GM21390 (cell line): ENCODE measurements around the gene FJX1.
"Not testable (repeated sequence)": the region's sequence is repeated elsewhere in the genome, so short reads cannot be mapped to it uniquely, and the experiment has no call there.

Experiments
- ATAC-seq: cut with Tn5 transposase; IDR thresholded peaks from one replicate; pipeline ENCODE4 v1.9.1; 2021; ENCODE audit not compliant: unreplicated experiment

Gene FJX1

DNA sequence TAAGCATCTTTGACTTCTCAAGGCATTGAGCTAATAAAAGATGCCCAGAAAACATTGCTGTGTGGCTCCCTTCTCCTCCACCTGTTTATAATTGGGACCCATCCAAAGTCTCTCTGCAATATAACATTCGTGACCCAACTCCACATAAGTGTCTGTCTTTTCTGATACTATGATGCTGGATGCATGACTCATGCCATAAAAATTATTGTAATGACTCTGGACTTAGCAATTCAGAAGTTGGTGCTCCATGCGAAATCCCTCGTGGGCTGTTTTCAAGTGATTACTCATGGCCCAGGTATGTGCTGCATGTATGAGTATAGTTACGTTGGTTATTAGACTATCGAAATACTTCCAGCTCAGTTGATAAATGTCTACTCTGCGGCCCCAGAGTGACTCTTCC, 11.7 kb downstream of the FJX1 start:
- no peak for ATAC-seq

DNA sequence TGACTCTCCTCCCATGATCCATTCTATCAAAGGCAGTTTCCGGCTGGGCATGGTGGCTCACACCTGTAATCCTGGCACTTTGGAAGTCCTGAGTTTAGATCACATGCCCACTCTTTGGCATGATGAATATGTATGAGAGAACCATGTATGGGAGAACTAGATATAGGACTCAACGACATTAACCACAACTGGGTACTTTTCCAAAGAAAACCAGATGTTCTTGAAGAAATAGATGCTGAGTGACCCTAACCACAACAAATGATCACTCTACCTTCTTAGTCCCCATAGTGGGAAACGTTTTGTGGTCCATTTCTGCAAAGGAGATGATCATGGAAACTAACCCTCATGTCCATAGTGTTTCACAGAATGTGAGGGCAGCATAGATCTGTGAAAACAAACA, 13.6 kb downstream of the FJX1 start:
- no peak for ATAC-seq

DNA sequence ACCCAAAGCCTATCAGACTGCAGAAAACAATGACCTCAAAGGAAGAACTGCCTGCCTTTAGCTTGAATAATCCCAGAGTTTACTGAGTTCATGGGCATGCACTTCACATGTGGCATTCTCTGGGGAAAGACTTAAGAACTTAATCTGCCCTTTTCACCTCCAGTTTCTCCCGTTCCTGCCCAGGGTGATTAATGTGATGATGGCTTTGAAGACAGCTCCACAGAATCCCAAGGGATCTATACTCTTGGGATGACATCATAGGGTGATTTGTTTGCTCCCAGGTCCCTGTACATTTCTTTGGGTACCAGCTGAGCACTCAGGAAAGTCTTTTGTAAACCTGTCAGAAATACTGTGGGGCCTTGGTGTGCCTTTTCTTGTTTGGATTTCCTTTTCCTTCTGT, 14.0 kb downstream of the FJX1 start:
- ATAC-seq, result no peak

DNA sequence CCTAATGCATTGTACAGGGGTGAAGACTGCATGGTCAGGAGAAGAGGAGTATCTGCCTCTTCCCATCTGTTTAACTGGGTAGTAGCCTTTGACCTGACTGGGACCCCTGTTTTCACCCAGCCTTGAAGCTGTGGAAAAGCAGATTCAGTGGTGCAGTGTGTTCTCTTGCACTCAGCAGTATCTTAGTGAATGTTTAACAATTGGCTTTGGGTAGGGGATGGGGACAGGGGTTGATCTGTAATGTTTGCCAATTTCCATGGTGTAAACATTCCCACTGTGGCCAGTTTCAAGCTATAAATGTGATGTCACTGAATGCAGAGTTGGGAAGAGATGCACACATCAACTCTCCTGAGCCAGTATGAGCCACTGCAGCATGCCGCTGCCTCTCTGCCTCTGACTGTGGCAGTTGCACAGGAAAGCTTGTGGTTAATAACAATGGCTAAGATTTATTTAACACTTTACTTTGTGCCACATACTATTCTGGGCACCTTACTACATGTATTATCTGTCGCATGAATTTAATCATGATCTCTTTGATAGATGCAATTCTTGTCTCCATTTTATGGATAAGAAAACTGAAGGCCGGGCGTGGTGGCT, 15.7 kb downstream of the FJX1 start:
- ATAC-seq, result no peak

DNA sequence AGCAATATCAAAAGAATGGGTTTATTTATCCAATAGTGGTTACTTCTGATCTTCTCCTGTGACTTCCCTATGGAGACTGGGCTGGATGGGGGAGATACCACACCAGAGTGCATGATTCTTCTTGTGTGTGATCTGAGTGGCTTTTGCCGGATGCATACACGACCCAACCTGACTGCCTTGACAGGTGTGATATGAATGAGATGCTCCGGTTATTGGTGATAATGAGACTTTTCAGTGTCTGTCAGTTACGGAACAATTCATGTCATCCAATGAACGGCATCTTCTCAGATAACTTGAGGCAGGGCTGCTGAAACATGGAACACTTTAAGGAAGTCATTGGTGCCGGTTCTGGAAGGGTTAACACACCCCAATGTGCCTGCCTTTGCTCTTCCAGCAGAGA, 17.7 kb downstream of the FJX1 start:
- no peak for ATAC-seq

DNA sequence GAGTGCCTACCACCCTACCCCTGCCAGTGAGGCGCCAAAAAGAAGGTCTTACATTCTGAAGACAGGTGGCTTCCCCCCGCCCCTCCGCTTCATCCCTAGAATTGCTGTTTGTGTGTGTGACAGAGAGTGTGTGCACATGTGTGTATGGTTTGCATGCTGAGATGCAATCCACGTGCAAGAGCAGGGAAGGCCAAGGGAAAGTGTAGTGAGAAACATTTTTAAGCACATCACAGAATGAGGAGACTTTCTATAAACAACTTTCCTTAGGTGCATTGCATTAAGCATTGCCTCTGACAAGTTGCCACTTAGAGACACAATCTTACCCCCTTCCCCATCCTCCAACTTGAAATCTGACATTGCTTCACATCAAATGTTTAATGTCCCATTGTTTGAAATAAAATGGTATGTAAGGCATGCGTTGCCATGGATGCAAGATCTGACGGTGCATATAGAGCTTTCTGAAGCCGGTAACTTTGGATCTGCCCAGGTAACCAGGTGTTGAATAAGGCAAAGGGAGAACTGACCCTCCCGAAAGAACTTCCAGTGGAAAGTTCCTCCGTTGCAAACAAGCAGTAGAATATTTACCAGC, 21.4 kb downstream of the FJX1 start:
- no peak for ATAC-seq

DNA sequence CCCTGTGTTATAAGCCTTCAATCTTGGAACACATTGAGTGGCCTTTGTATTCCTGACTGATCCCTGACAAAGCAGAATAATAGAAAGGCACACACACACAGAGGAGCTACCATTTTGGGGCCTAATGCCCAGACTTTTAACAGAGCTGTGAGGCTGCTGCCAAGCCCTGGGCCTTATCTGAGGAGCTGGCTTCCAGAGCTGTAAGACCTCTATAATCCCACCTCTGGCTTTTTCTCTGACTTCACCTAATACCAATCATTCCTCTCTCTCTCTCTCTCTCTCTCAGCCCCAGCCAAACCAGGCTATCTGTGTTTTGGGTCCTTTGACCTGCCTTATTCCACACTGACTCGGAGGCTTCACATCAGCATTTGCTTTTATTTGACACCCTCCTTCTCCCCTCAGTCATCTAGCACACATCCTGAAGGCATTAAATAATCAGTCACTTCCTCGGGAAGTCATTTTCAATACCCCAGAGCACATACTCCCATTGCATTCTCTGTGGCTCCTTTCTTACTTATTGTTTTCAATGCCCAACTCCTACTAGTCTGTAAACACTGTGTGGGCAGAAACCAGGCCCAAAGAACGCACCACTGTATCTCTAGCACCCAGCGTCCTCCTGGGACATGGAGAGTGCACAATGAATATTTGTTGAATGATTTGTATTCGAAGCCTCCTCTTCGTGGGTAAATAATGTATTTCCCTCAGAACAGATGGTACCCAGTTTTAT, 23.1 kb downstream of the FJX1 start:
- ATAC-seq, result no peak

DNA sequence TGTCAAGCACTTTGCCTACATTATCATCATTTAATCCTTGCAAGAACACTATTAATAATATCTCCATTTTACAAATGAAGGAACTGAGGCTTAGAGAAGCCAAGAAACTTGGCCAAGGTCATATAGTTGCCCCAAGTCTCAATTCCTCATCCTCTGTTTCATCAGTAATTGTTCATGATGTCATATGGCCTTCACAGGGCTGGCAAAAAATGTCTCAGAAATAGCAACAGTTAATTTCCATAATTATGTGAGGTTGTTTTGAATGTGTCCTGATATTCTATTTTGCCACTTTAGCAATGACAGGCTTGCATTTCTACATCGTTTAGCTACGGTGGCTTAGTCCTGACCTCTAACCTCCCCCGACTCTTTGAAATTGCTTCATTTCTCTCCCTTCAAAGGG, 23.7 kb downstream of the FJX1 start:
- no peak for ATAC-seq

DNA sequence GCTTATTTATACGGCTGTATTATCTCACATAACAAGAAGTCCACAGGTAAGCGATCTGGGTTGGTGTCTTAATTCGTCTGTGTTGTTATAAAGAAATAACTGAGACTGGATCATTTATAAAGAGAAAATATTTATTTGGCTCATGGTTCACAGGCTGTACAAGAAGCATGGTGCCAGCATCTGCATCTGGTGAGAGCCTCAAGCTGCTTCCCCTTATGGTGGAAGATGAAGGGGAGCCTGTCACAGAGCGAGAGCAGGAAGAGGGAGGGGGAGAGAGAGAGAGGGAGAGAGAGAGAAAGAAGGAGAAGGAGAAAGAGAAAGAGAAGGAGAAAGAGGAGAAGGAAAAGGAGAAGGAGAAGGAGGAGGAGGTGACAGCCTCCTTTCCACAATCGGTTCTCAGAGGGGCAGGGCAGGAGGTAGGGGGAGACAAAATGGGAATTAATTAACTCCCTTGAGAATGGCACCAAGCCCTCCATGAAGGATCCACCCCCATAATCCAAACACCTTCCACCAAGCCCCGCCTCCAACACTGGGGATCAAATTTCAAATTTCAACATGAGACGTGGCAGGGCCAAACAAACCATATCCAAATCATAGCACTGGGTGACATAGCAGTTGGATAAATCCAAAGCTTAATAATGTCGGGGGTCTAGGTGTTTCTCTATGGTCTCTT, 29.3 kb downstream of the FJX1 start:
- ATAC-seq, result no peak

DNA sequence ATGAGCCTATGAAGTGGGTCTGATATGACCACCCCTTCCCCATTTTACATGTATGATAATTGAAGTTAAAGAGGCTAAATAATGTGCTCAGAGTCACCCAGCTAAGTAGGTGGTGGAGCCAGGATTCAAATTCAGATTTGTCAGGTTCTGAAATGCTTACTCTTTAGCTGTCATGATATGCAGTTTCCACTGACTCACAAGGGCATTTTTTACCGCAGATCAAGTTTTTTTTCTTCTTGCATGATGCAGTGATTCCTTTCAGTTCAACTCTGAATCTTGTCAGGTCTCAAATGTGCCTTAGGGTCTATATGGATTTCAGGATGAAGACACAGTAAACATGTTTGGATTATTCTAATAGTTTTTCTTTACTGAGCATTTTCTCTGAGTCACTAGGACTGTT, 31.7 kb downstream of the FJX1 start:
- no peak for ATAC-seq

DNA sequence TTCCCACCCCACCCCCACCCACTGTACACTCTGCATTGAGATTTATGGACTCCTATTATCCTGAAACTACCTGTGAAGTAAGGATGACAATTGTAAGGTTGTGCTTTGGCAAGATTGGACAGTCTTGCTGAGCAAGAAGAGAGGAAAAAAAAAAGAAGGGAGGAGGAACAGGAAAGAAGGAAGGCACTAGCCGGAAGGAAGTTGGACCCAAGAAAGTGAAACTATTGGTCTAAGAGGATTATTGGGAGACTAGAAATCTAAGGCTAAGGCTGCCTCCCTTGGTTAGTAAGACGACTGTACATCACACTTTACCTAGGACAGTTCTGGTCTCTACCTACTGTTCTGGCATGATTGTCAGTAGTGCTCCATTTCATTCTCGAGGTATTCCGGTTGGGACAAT, 32.2 kb downstream of the FJX1 start:
- no peak for ATAC-seq

DNA sequence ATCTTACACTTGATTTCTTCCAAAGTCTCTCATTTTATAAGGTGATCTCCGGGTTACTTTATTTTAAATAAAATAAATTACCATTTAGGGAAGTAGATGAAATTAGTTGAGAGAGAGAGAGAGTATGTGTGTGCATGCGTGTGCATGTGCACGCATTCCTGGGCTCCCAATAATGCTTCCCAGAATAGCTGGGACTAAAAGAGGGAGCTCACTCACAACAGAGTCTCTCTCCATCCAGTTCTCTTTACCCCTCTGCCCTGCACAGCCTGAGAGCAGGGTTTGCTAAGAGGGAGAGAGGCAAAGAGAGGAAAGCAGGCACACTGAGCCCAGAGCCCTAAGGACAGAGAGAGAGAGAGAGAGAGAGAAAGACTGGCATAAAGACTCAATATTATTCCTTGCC, 33.0 kb downstream of the FJX1 start:
- no peak for ATAC-seq

DNA sequence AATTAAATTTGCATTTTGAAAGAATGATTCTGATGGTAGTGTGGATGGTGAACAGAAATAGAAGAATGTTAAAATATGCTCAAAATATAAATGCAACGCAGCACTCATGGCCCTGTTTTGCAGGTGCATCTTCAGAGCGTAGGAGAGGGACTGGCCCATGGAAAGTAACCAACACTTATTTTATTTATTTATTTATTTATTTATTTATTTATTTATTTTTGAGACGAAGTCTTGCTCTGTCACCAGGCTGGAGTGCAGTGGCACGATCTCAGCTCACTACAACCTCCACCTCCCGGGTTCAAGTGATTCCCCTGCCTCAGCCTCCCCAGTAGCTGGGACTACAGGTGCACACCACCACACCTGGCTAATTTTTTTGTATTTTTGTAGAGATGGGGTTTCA, 34.5 kb downstream of the FJX1 start:
- not testable (repeated sequence) for ATAC-seq

DNA sequence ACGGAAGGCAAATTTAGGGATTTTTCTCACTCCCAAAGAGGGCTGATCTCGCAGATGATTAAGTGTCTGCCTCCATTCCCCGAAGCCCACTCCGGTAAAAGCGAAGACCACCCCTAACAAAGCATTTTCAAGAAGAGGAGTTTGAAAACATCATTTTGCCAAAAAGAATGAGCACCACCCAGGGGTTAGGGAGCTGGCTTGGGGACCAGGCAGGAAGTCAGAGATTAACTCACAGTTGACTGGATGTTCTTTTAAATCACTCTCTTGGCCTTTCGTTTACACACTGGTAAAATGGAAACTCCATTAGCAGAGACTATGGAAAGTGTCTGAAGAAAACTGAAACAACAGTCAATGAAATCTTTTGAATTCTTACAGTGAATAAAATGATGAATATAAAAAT, 36.5 kb downstream of the FJX1 start:
- ATAC-seq, result no peak

DNA sequence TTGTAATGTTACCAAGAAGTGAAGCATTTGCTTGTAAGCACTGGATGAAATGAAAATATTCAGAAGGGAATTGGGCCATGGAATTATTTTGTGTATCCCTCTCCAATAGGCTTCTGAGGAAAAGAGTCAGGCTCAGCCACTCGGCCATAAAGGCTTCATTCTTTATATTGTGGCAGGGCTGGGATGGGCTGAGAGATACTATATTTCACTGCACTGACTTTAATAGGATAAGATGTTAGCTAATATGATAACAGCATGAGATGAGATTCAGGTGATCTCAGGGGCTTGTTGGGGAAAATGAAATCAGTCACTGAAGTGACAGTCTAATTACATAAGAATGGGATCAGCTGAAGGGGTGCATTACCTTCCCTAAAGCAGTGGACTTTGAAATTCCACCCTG, 37.0 kb downstream of the FJX1 start:
- ATAC-seq, result no peak

DNA sequence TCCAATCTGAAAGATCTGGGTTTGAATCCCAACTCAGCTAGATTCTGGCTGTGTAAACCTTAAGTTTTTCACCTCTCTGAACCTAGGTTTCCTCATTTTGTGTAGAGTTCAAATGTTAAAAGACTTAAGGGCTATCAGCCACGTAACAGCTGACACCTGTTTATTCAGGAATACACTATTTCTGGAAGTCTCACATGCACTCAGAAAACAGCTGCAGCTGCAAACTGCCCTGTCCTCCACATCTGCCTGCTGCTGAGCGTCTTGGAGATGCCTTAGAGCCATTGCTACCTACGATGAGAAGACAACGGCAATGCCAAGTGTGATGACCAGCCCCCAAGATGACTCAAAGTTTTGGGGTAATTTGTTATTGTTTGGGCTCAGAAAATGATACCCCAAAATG, 37.6 kb downstream of the FJX1 start:
- no peak for ATAC-seq

DNA sequence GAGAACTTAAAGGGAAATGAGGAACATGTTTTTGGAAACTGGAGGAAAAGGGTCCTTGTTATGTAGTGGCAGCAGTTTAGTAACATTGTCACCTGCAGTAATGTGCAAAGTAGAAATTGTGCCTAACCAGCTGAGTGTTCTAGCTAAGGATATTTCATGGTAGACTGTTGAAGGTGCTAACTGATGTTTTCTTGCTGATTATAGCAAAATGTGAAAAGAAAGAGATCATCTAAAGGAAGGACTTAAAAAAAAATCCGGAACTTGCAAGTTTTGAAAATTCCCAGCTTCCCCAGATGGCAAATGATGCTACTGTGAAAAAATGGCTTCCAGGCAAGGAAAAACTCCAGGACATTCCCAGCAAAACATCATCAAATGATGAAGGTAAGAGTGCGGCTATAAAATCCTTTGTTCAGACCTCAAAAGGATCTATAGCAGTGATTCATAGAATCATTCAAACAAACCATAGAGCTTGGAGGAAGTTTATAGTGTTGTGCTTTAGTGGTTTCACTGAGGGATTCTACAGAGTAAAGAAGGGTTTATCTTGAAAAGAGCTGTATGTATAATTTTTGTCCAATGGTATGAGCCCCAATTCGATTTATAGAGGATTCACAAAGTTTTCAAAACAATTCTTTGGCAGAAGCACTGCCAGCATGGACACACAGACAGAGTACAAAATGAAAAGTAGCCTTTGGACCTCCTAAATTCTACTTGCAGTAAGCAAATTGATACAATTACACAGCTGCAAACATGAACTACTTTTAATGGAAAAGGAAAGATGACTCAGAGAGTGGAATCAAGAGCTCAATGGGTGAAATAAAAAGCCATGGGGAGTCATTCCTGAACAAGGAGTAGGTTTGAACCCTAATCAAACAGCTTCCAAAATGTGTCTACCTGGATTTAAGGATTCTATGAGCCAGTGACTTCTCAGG, 40.0 kb downstream of the FJX1 start:
- ATAC-seq, result no peak

DNA sequence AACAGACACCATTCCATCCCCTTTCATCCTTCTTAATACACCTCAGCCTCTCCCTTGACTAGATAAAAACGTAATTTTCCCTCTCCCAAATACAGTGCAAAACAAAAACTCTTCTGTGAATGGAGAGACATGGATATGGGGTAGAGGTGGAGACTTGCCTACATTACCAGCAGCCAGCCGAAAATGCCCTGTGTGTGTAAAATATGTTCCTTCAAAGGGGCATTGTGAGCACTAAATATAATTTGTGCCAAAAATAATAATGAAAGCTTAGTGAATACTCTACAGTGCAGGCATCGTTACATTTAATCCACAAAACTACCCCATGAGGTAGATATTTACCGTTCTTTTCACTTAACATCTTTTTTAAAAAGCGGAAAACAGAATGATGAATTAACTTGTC, 43.3 kb downstream of the FJX1 start:
- ATAC-seq, result no peak

DNA sequence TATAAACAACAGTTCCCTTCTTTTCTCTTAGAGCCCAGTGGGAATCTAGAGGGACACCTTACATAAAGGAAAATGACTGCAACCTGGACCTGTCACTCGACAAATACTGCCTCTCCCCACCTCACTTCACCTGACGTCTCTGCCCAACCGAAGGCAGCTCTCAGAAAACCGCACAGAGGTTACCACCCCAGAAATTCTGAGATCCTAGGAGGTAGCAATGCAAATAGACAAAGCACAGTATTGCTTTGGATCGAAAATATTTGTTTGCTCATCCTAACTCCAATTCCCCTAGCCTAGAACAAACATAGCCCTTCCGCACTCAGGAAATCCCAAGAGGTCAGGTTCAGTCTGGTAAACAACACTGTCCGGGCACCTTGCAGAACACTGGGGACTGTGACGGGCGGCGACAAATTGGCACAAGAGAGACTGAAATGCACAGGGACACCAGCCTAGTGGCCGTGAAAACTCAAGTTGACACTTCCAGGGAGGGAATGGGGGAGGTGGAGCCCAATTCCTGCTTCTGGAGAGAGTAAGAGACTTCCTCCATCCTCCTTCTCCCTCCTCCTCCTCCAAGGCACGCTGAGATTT, 43.9 kb downstream of the FJX1 start:
- peak; percentile 40 for ATAC-seq

DNA sequence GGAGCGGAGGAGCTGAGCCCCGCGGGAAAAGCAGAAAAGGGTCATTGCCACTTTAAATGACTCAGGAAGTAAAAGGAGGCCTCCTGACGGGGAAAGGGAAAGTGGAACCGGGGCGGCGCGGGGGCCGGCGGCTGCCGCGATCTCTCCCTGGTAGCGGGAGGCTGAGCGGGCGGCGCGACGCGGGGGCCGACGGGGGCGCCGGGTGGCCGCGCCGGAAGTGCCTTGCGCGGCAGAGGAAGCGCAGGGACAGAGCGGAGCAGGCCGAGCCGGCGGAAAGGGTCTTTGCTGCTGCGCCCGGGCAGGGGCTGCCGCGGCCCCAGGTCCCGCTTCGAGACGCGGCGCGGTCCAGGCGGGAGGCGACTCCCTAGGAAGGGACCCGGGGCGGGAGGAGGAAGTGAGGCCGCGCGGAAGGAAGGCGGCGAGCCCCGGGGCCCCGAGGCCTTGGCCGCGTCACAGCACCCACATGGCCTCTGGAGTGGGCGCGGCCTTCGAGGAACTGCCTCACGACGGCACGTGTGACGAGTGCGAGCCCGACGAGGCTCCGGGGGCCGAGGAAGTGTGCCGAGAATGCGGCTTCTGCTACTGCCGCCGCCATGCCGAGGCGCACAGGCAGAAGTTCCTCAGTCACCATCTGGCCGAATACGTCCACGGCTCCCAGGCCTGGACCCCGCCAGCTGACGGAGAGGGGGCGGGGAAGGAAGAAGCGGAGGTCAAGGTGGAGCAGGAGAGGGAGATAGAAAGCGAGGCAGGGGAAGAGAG, 44.6 kb downstream of the FJX1 start, which contains the start of gene TRIM44:
Gene TRIM44 (plus strand): TSS at position 127 of the 759 bp plus-strand sequence. CDS start 337 bp downstream, at position 464.
- ATAC-seq, result peak; percentile 90
